Glomerular visceral epithelial cell (primary cell): Measurements from ENCODE around the gene POU2F2.

Experiments
- DNase-seq: peaks from one replicate; pipeline ENCODE4 v3.0.0-alpha.2; 2016; ENCODE audit errors: extremely low spot score

POU2F2 gene

GRCh38 chr19:42079886-42080763 lies 52.1 kb downstream of the POU2F2 start:
- no peak for DNase-seq

GRCh38 chr19:42079276-42079669 lies 53.0 kb downstream of the POU2F2 start:
- DNase-seq = peak; percentile 26

- no peak for DNase-seq
Observed at GRCh38 chr19:42078538-42079275, 53.5 kb downstream of the POU2F2 start.

- no peak for DNase-seq
Observed at GRCh38 chr19:42078058-42078457, 54.2 kb downstream of the POU2F2 start.

- no peak for DNase-seq
Observed at GRCh38 chr19:42076380-42076944, 55.8 kb downstream of the POU2F2 start.

- DNase-seq = peak; percentile 100
Observed at GRCh38 chr19:42075616-42076379, 56.4 kb downstream of the POU2F2 start, which contains the start of gene ZNF574. ZNF574 (plus strand) TSS chr19:42076166; CDS start chr19:42078607, 2,441 bp downstream.

- DNase-seq = no peak
Observed at GRCh38 chr19:42075364-42075615, 57.0 kb downstream of the POU2F2 start.

- peak; percentile 20 for DNase-seq
Observed at GRCh38 chr19:42074513-42075363, 57.5 kb downstream of the POU2F2 start.

GRCh38 chr19:42071247-42071646 lies 61.0 kb downstream of the POU2F2 start:
- DNase-seq = no peak

GRCh38 chr19:42069619-42070351 lies 62.5 kb downstream of the POU2F2 start, which contains the start of gene GRIK5:
GRIK5 (minus strand) TSS chr19:42070206; CDS start chr19:42065770, 4,436 bp downstream.
- no peak for DNase-seq

GRCh38 chr19:42068756-42069571 lies 63.3 kb downstream of the POU2F2 start:
- DNase-seq = no peak

- DNase-seq = no peak
Observed at GRCh38 chr19:42068361-42068755, 63.9 kb downstream of the POU2F2 start.

GRCh38 chr19:42067315-42067888 lies 64.8 kb downstream of the POU2F2 start:
- DNase-seq = no peak

- DNase-seq = peak; percentile 35
Observed at GRCh38 chr19:42066075-42066754, 66.0 kb downstream of the POU2F2 start.

GRCh38 chr19:42065511-42065910 lies 66.7 kb downstream of the POU2F2 start:
- DNase-seq = no peak

GRCh38 chr19:42065051-42065450 lies 67.2 kb downstream of the POU2F2 start:
- no peak for DNase-seq

GRCh38 chr19:42064432-42064831 lies 67.8 kb downstream of the POU2F2 start:
- DNase-seq = no peak

GRCh38 chr19:42062381-42062780 lies 69.9 kb downstream of the POU2F2 start:
- DNase-seq = no peak
